Fibroblast of pulmonary artery (primary cell): ENCODE data around the gene KCTD19.
A peak's percentile ranks its signal among the peaks of the same experiment; 100 is the strongest.

Source experiments
- DNase-seq: peaks from one replicate; pipeline ENCODE4 v3.0.0-alpha.2; 2010; ENCODE audit warnings: low read depth
- H3K4me3 ChIP-seq: replicated peaks from 2 replicates; pipeline ENCODE4 v1.5.1; 2011; ENCODE audit warnings: low read depth, mild to moderate bottlenecking, control low read depth, low read length, moderate library complexity
- TF ChIP-seq, protein P1 (sequence below): IDR thresholded peaks from 2 replicates; pipeline ENCODE4 v1.5.1; 2011; ENCODE audit warnings: mild to moderate bottlenecking, control low read depth, low read length, inconsistent platforms; ENCODE audit errors: missing control alignments

KCTD19 gene

GRCh38 chr16:67342616-67343015 lies 16.1 kb upstream of the KCTD19 start:
- no peak overlapping the region for H3K4me3 ChIP-seq
- no peak for DNase-seq
- TF ChIP-seq, protein P1, sequence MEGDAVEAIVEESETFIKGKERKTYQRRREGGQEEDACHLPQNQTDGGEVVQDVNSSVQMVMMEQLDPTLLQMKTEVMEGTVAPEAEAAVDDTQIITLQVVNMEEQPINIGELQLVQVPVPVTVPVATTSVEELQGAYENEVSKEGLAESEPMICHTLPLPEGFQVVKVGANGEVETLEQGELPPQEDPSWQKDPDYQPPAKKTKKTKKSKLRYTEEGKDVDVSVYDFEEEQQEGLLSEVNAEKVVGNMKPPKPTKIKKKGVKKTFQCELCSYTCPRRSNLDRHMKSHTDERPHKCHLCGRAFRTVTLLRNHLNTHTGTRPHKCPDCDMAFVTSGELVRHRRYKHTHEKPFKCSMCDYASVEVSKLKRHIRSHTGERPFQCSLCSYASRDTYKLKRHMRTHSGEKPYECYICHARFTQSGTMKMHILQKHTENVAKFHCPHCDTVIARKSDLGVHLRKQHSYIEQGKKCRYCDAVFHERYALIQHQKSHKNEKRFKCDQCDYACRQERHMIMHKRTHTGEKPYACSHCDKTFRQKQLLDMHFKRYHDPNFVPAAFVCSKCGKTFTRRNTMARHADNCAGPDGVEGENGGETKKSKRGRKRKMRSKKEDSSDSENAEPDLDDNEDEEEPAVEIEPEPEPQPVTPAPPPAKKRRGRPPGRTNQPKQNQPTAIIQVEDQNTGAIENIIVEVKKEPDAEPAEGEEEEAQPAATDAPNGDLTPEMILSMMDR, result no peak

DNA sequence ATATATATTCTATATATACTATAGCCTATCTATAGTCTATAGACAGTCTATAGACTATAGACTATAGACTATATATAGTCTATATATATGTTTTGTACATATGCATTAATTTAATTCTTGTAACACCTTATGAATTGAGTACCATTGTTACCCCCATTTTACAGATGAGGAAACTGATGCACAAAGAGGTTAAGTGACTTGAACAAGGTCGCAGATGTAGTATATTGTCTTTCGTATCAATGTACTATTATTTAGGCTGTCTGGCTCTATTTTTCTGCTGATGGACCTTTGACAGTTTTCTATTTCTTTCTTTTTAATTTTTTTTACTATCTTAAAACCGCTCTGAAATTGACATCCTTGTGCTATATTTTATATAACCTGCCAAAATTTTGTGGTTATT lies 14.7 kb upstream of the KCTD19 start:
- TF ChIP-seq, protein P1, result no peak
- H3K4me3 ChIP-seq, result no peak overlapping the region
- no peak for DNase-seq

- no peak overlapping the region for H3K4me3 ChIP-seq
- DNase-seq, result peak; percentile 56
- TF ChIP-seq, protein P1, result peak; percentile 39
Measured at GRCh38 chr16:67339453-67339852, 12.9 kb upstream of the KCTD19 start.

- no peak overlapping the region for H3K4me3 ChIP-seq
- TF ChIP-seq, protein P1, result no peak
- no peak for DNase-seq
Measured at GRCh38 chr16:67336648-67337047, 10.1 kb upstream of the KCTD19 start.

GRCh38 chr16:67336116-67336515 lies 9.6 kb upstream of the KCTD19 start:
- TF ChIP-seq, protein P1, result no peak
- no peak overlapping the region for H3K4me3 ChIP-seq
- DNase-seq, result no peak

- DNase-seq, result no peak
- H3K4me3 ChIP-seq, result no peak overlapping the region
- TF ChIP-seq, protein P1, result no peak
Measured at GRCh38 chr16:67333315-67333714, 6.8 kb upstream of the KCTD19 start.

DNA sequence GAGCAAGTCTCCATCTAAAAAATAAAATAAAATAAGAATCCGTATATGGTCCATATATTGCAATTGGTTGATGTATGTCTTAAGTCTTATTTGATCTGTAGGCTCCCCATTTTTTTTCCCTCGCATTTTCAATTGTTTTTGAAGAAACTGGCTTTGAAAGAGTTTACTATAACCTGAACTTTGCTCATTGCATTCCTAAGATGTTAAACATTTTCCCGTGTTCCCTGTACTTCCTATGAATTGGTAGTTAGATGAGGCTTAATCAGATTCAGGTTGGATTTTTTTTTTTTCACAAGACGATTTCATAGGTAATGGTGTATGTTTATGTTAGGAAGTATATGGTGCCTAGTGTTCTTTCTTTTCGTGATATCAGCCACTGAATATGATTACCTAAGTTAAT lies 3.4 kb upstream of the KCTD19 start:
- TF ChIP-seq, protein P1, result no peak
- DNase-seq, result no peak
- no peak overlapping the region for H3K4me3 ChIP-seq
